Right lobe of liver (tissue), 4 donors: ENCODE results near the gene CD83.

Source experiments
- CTCF ChIP-seq, 4 donors: fragments of 200-600 bp in 3 of 4; fragments of 450-650 bp in 1 of 4; IDR thresholded peaks; one replicate each; pipeline versions ENCODE4 v1.5.1 to v1.8.0; 2016 to 2022; ENCODE audit warnings: antibody characterized with exemption in 4 of 4, mild to moderate bottlenecking in 2 of 4
- POLR2A ChIP-seq: fragments of 450-650 bp; IDR thresholded peaks from one replicate; pipeline ENCODE4 v1.6.1; 2017; ENCODE audit warnings: antibody characterized with exemption, mild to moderate bottlenecking
- donor health status: DM: no; HTN: no; CAD: no.
- donor health status: DM: no; HTN: no; CAD: no.
- donor health status: DM: no; HTN: yes; CAD: no.

GRCh38 chr6:14149739-14150130 is 32.2 kb downstream of the CD83 start:
- TF ChIP-seq CTCF (IDR thresholded peaks at IDR 0.05) (no peak), POLR2A (no peak)
